K562 treated with DMSO at 1 percent for 4 hours (cell line): ENCODE results near the gene RABGAP1L. TPM values are rescaled to one million over a fixed set of nuclear protein-coding genes. Genes with fewer than 3 reads are reported as not detected.

Experiments
- total RNA-seq: library from RNA; unstranded; fragments of 300-600 nt; gene quantifications from 2 replicates; pipeline ENCODE4 v1.2.3, GENCODE V29; 2022; ENCODE audit not compliant: insufficient read depth

RABGAP1L gene
- total RNA-seq = 15.1 and 16.4 TPM in 2 replicates

GRCh38 chr1:174159252-174160108 is at the start of gene RABGAP1L:
Gene RABGAP1L (plus strand): TSS chr1:174159520.

DNA sequence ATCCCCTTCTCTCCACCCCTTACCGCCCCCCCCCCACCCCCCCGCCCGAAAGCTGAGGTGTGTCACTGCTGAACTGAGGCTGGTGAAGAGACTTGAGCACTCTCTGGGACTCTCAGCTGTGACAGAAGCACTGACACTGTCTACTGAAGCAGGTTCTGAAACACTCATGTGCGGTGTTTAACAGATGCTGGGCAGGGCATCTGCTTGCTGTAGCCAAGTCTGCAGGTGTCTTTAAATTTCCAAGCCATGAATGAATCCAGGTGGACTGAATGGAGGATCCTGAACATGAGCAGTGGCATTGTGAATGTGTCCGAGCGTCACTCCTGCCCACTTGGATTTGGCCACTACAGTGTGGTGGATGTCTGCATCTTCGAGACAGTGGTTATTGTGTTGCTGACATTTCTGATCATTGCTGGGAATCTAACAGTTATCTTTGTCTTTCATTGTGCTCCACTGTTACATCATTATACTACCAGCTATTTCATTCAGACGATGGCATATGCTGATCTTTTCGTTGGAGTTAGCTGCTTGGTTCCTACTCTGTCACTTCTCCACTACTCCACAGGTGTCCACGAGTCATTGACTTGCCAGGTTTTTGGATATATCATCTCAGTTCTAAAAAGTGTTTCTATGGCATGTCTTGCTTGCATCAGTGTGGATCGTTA is 288.7 kb downstream of the RABGAP1L start, which contains the start of gene GPR52:
TSS of gene GPR52 (plus strand) at position 99 of the 665 bp plus-strand sequence. CDS start at position 247, 148 bp downstream.

GRCh38 chr1:174999936-175000696 is 840.8 kb downstream of the RABGAP1L start, which contains the start of gene CACYBP:
Gene CACYBP (plus strand): TSS chr1:174999947. CDS start chr1:175000181, 234 bp downstream.

GRCh38 chr1:175023043-175023921 is 864.0 kb downstream of the RABGAP1L start, which contains the start of gene MRPS14:
Gene MRPS14 (minus strand): TSS chr1:175023425. CDS start chr1:175023408, 17 bp downstream.

Other genes with a start within 250 kb of the RABGAP1L start
- gene SERPINC1, start 242.2 kb upstream of the RABGAP1L start, total RNA-seq = 4.9 and 10.3 TPM in 2 replicates
- gene RC3H1, start 137.2 kb upstream of the RABGAP1L start, total RNA-seq = 2.5 and 5.7 TPM in 2 replicates